GM12878 (cell line): ENCODE results near the gene ANKRD44. TPM values are rescaled to one million over a fixed set of nuclear protein-coding genes. Genes with fewer than 3 reads are reported as not detected.

ENCODE experiments used
- BRCA1 ChIP-seq: IDR thresholded peaks from 2 replicates; pipeline ENCODE4 v1.6.1; 2011; ENCODE audit warnings: low read depth, low read length, improper control_type of control experiment
- CBFB ChIP-seq: IDR thresholded peaks from 2 replicates; pipeline ENCODE4 v1.6.1; 2016; ENCODE audit warnings: antibody characterized with exemption, low read depth
- ELK1 ChIP-seq: IDR thresholded peaks from 2 replicates; pipeline ENCODE4 v1.6.1; 2012; ENCODE audit warnings: low read depth, low read length, improper control_type of control experiment
- ETV6 ChIP-seq, 2 experiments: fragments of 450-650 bp in 1 of 2; IDR thresholded peaks in 1 of 2; conservative IDR thresholded peaks in 1 of 2; 2 replicates each; pipeline ENCODE4 v1.6.1; 2014; ENCODE audit warnings: antibody characterized with exemption in 1 of 2, borderline replicate concordance in 1 of 2, low read depth in 1 of 2, mild to moderate bottlenecking in 1 of 2, moderate library complexity in 1 of 2
- FOXK2 ChIP-seq: fragments of 450-650 bp; IDR thresholded peaks from 2 replicates; pipeline ENCODE4 v1.6.1; 2017; ENCODE audit warnings: mild to moderate bottlenecking, moderate library complexity
- IKZF2 ChIP-seq, 2 experiments: fragments of 450-650 bp; IDR thresholded peaks; 2 replicates each; pipeline ENCODE4 v1.6.1; 2017; ENCODE audit warnings: mild to moderate bottlenecking in 2 of 2, moderate library complexity in 2 of 2
- IRF4 ChIP-seq: IDR thresholded peaks from 2 replicates; pipeline ENCODE4 v1.6.1; 2011; ENCODE audit warnings: low read depth, low read length
- MTA2 ChIP-seq: fragments of 450-650 bp; IDR thresholded peaks from 2 replicates; pipeline ENCODE4 v1.6.1; 2016; ENCODE audit warnings: low read depth, mild to moderate bottlenecking, moderate library complexity
- MYB ChIP-seq: fragments of 150-350 bp; IDR thresholded peaks from 2 replicates; pipeline ENCODE4 v1.6.1; 2014; ENCODE audit warnings: mild to moderate bottlenecking, low read depth, low read length, borderline replicate concordance
- NFYB ChIP-seq: IDR thresholded peaks from 2 replicates; pipeline ENCODE4 v1.6.1; 2011; ENCODE audit warnings: low read depth, mild to moderate bottlenecking, low read length, improper control_type of control experiment, moderate library complexity; ENCODE audit not compliant: insufficient read depth
- NR2C1 ChIP-seq: fragments of 450-650 bp; IDR thresholded peaks from 2 replicates; pipeline ENCODE4 v1.6.1; 2017; ENCODE audit warnings: antibody characterized with exemption, mild to moderate bottlenecking, moderate library complexity
- RAD21 ChIP-seq: IDR thresholded peaks from 2 replicates; pipeline ENCODE4 v1.6.1; 2011; ENCODE audit warnings: mild to moderate bottlenecking, low read depth, low read length, moderate library complexity; ENCODE audit not compliant: insufficient read depth
- SKIL ChIP-seq: fragments of 450-650 bp; IDR thresholded peaks from 2 replicates; pipeline ENCODE4 v1.6.1; 2017; ENCODE audit warnings: mild to moderate bottlenecking, low read depth, inconsistent platforms; ENCODE audit not compliant: poor library complexity, severe bottlenecking
- SMAD1 ChIP-seq: fragments of 450-650 bp; IDR thresholded peaks from 2 replicates; pipeline ENCODE4 v1.6.1; 2018; ENCODE audit warnings: mild to moderate bottlenecking, low read depth; ENCODE audit not compliant: partially characterized antibody
- SMC3 ChIP-seq: IDR thresholded peaks from 2 replicates; pipeline ENCODE4 v1.6.1; 2011; ENCODE audit warnings: low read length, improper control_type of control experiment, borderline replicate concordance
- SREBF1 ChIP-seq: IDR thresholded peaks from 2 replicates; pipeline ENCODE4 v1.6.1; 2012; ENCODE audit warnings: mild to moderate bottlenecking, low read length
- YY1 ChIP-seq: IDR thresholded peaks from 2 replicates; pipeline ENCODE4 v1.6.1; 2011; ENCODE audit warnings: low read depth, mild to moderate bottlenecking, low read length
- ZBED1 ChIP-seq: IDR thresholded peaks from 2 replicates; pipeline ENCODE4 v1.6.1; 2016; ENCODE audit warnings: borderline replicate concordance
- ZNF687 ChIP-seq: fragments of 450-650 bp; IDR thresholded peaks from 2 replicates; pipeline ENCODE4 v1.6.1; 2017; ENCODE audit warnings: mild to moderate bottlenecking, moderate library complexity
- polyA plus RNA-seq, 11 experiments: library from polyadenylated mRNA; depleted of rRNA in 4 of 11; unstranded in 6 of 11; stranded (reverse) in 5 of 11; fragments of >200 nt; fragmentation: Nextera tagmentation in 4 of 11; fragmentation: Illumina TruSeq in 1 of 11; extraction: Ambion mirVana in 4 of 11; extraction: Trizol in 1 of 11; gene quantifications; 1 replicate in 1 of 11; 2 replicates in 10 of 11; pipeline versions ENCODE4 v1.2.1 to v1.2.3, GENCODE V29; 2011 to 2016; ENCODE audit warnings: inconsistent platforms in 2 of 11, missing spikeins in 2 of 11, low read depth in 1 of 11
- total RNA-seq, 4 experiments: library from RNA; depleted of rRNA in 3 of 4; stranded (reverse); fragments of >200 nt in 3 of 4; fragmentation: Illumina TruSeq in 1 of 4; extraction: Trizol in 1 of 4; gene quantifications; 2 replicates each; pipeline versions ENCODE4 v1.2.1 to v1.2.3, GENCODE V29; 2013 to 2021
- TF ChIP-seq, protein P1 (sequence below): IDR thresholded peaks from 2 replicates; pipeline ENCODE4 v1.6.1; 2012; ENCODE audit warnings: mild to moderate bottlenecking, low read depth, low read length

The ANKRD44 gene
- total and polyA plus RNA-seq, 10 of the 15 experiments (the other 5 are each of a cell fraction or from before 2014, with no cell fraction given): 19.1 to 99.1 (median 59.6) TPM

DNA sequence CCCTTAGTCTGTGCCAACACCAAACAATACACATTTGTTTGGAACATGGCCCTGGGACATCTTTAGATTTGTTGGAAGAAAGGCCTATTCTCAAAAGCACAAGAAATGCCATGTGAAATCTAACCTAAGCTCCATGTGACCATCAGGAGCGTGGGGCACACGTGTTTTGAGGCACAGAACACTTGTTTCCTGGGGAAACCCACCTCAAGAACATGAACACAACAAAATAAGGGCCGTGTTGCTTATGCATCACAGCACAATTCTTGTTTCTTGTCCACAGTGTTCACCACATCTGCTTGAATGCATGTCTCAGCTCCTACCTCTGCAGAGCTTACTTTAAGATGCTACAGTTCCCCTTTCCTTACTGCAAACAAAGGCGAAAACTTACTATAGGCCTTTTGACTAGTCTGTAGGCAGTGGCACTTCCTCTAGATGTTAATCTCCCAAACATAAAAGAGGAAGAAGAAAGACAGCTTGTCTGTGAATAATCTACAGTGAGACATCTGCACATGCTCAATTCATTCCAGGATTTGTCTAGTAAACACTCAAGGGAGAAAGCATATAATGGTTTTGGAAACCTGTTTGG, 165.0 kb downstream of the ANKRD44 start (continued):
- TF ChIP-seq ELK1 (no peak), SMAD1 (no peak), ZNF687 (peak; percentile 93), ETV6 (conservative IDR thresholded peaks at IDR 0.05 in 1 of 2, IDR thresholded peaks at IDR 0.05 in 1 of 2; ENCODE audit: borderline replicate concordance in 1 of 2, low read depth in 1 of 2) (peak in 1 of 2 experiments; percentile 84; a peak in 2 of 4 replicates), NR2C1 (no peak), FOXK2 (peak; percentile 54; the same call in 1 of the 2 replicates), IRF4 (0 out of 2 replicates have a peak, but pooled peaks have one; percentile 48), SKIL (no peak), YY1 (no peak), NFYB (no peak), MTA2 (no peak), SMC3 (no peak; the same call in 1 of the 2 replicates), MYB (no peak), ZBED1 (no peak), BRCA1 (no peak), CBFB (no peak), IKZF2 (IDR thresholded peaks at IDR 0.05) (peak; percentile 87 to 88), SREBF1 (no peak), RAD21 (0 out of 2 replicates have a peak, but pooled peaks have one; percentile 1)
- TF ChIP-seq, protein P1, sequence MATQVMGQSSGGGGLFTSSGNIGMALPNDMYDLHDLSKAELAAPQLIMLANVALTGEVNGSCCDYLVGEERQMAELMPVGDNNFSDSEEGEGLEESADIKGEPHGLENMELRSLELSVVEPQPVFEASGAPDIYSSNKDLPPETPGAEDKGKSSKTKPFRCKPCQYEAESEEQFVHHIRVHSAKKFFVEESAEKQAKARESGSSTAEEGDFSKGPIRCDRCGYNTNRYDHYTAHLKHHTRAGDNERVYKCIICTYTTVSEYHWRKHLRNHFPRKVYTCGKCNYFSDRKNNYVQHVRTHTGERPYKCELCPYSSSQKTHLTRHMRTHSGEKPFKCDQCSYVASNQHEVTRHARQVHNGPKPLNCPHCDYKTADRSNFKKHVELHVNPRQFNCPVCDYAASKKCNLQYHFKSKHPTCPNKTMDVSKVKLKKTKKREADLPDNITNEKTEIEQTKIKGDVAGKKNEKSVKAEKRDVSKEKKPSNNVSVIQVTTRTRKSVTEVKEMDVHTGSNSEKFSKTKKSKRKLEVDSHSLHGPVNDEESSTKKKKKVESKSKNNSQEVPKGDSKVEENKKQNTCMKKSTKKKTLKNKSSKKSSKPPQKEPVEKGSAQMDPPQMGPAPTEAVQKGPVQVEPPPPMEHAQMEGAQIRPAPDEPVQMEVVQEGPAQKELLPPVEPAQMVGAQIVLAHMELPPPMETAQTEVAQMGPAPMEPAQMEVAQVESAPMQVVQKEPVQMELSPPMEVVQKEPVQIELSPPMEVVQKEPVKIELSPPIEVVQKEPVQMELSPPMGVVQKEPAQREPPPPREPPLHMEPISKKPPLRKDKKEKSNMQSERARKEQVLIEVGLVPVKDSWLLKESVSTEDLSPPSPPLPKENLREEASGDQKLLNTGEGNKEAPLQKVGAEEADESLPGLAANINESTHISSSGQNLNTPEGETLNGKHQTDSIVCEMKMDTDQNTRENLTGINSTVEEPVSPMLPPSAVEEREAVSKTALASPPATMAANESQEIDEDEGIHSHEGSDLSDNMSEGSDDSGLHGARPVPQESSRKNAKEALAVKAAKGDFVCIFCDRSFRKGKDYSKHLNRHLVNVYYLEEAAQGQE: no peak
